Smooth muscle cell (in vitro differentiated cells): Measurements from ENCODE around the gene SH3PXD2A. TPM values are rescaled to one million over a fixed set of nuclear protein-coding genes. Genes with fewer than 3 reads are reported as not detected.
A peak's percentile ranks its signal among the peaks of the same experiment; 100 is the strongest.

Experiments used
- DNase-seq: peaks from one replicate; lab custom pipeline; 2025; ENCODE audit not compliant: unreplicated experiment; lab: John Stamatoyannopoulos, UW
- H2AFZ ChIP-seq: fragments of 200-600 bp; sonication (generic); 2 replicates; pipeline ENCODE4 v1.6.0; 2016; ENCODE audit warnings: antibody characterized with exemption, low read depth, mild to moderate bottlenecking
- H3F3A ChIP-seq: fragments of 200-600 bp; sonication (generic); 2 replicates; pipeline ENCODE4 v1.6.0; 2017; ENCODE audit warnings: antibody characterized with exemption, low read depth
- H3K27ac ChIP-seq: fragments of 200-600 bp; sonication (generic); 2 replicates; pipeline ENCODE4 v1.5.1; 2016; ENCODE audit warnings: low read depth, mild to moderate bottlenecking
- H3K27me3 ChIP-seq: fragments of 200-600 bp; sonication (generic); 2 replicates; pipeline ENCODE4 v1.6.1; 2016; ENCODE audit warnings: low read depth, mild to moderate bottlenecking
- H3K36me3 ChIP-seq: fragments of 200-600 bp; sonication (generic); 2 replicates; pipeline ENCODE4 v1.5.1; 2016; ENCODE audit warnings: low read depth
- H3K4me1 ChIP-seq: fragments of 200-600 bp; sonication (generic); 2 replicates; pipeline ENCODE4 v1.5.1; 2016; ENCODE audit warnings: low read depth
- H3K4me2 ChIP-seq: fragments of 200-600 bp; sonication (generic); 2 replicates; pipeline ENCODE4 v1.6.0; 2016; ENCODE audit warnings: mild to moderate bottlenecking
- H3K4me3 ChIP-seq: fragments of 200-600 bp; sonication (generic); 2 replicates; pipeline ENCODE4 v1.5.1; 2016; ENCODE audit warnings: mild to moderate bottlenecking
- H3K79me2 ChIP-seq: fragments of 200-600 bp; sonication (generic); 2 replicates; pipeline ENCODE4 v1.6.0; 2016; ENCODE audit warnings: low read depth, mild to moderate bottlenecking
- H3K9ac ChIP-seq: fragments of 200-600 bp; sonication (generic); 2 replicates; pipeline ENCODE4 v1.6.0; 2016; ENCODE audit warnings: low read depth
- H3K9me3 ChIP-seq: fragments of 200-600 bp; sonication (generic); replicated peaks from 2 replicates; pipeline ENCODE4 v1.5.1; 2016; ENCODE audit warnings: low read depth
- H4K20me1 ChIP-seq: fragments of 200-600 bp; sonication (generic); 2 replicates; pipeline ENCODE4 v1.6.0; 2016; ENCODE audit warnings: low read depth
- CTCF ChIP-seq: fragments of 200-600 bp; sonication (generic); IDR thresholded peaks from 2 replicates; pipeline ENCODE4 v1.5.1; 2017; ENCODE audit warnings: borderline replicate concordance, mild to moderate bottlenecking, antibody characterized with exemption; ENCODE audit not compliant: insufficient read depth, poor library complexity, severe bottlenecking
- WGBS: methylation state at CpG from one replicate; pipeline ENCODE4 v1.1.7; 2016; ENCODE audit warnings: low lambda C conversion rate; 5-methylcytosine and 5-hydroxymethylcytosine counted together
- polyA plus RNA-seq: library from polyadenylated mRNA; unstranded; fragments of >200 nt; fragmentation: Nextera tagmentation; extraction: Ambion mirVana; gene quantifications from 2 replicates; pipeline ENCODE4 v1.2.1, GENCODE V29; 2016
- total RNA-seq: library from RNA; depleted of rRNA; stranded (reverse); fragments of >200 nt; gene quantifications from 2 replicates; pipeline ENCODE4 v1.2.3, GENCODE V29; 2014

Gene SH3PXD2A
- total and polyA plus RNA-seq, 2 experiments from 2014 or later: 30.1 to 37.9 TPM

GRCh38 chr10:103641326-103641725 lies 214.1 kb downstream of the SH3PXD2A start:
- TF ChIP-seq CTCF: no peak
- no peaks in the 10 kb centered on the region for H3F3A ChIP-seq
- no peak overlapping the region for H3K27ac ChIP-seq
- no peak overlapping the region for H3K4me3 ChIP-seq
- H3K4me2 ChIP-seq: no peak overlapping the region
- H4K20me1 ChIP-seq: peaks cover 85% of the 10 kb centered on the region
- H2AFZ ChIP-seq: no peak overlapping the region
- peaks cover 26% of the 10 kb centered on the region for H3K4me1 ChIP-seq
- peaks cover 2% of the 10 kb centered on the region for H3K36me3 ChIP-seq
- no peaks in the 10 kb centered on the region for H3K27me3 ChIP-seq
- peaks cover 55% of the 10 kb centered on the region for H3K79me2 ChIP-seq
- WGBS: 94% methylated on average over 4 of the region's 4 CpGs
- no peak overlapping the region for H3K9ac ChIP-seq
- no peak for DNase-seq
- no peaks in the 10 kb centered on the region for H3K9me3 ChIP-seq

GRCh38 chr10:103640436-103641181 lies 214.8 kb downstream of the SH3PXD2A start:
- Histone ChIP-seq H3K27ac (no peak overlapping the region), H4K20me1 (peaks cover 85% of the 10 kb centered on the region), H3K4me1 (peaks cover 26% of the 10 kb centered on the region), H3K27me3 (no peaks in the 10 kb centered on the region), H3K4me3 (no peak overlapping the region), H3K36me3 (peaks cover 2% of the 10 kb centered on the region), H3K4me2 (no peak overlapping the region), H3F3A (no peaks in the 10 kb centered on the region), H3K9ac (no peak overlapping the region), H3K9me3 (no peaks in the 10 kb centered on the region), H3K79me2 (peaks cover 55% of the 10 kb centered on the region), H2AFZ (no peak overlapping the region)
- no peak for DNase-seq
- no peak for TF ChIP-seq CTCF
- 89% methylated on average over 11 of the region's 11 CpGs for WGBS

- no peaks in the 10 kb centered on the region for H3F3A ChIP-seq
- H4K20me1 ChIP-seq: peaks cover 91% of the 10 kb centered on the region
- no peak overlapping the region for H2AFZ ChIP-seq
- no peak overlapping the region for H3K4me3 ChIP-seq
- DNase-seq: no peak
- H3K9me3 ChIP-seq: no peaks in the 10 kb centered on the region
- H3K4me2 ChIP-seq: no peak overlapping the region
- H3K4me1 ChIP-seq: peaks cover 26% of the 10 kb centered on the region
- 90% methylated on average over 8 of the region's 8 CpGs for WGBS
- no peaks in the 10 kb centered on the region for H3K27me3 ChIP-seq
- H3K27ac ChIP-seq: peak overlapping the region; percentile 80
- H3K79me2 ChIP-seq: peaks cover 52% of the 10 kb centered on the region
- no peak overlapping the region for H3K9ac ChIP-seq
- no peak for TF ChIP-seq CTCF
- H3K36me3 ChIP-seq: no peaks in the 10 kb centered on the region
Measured at GRCh38 chr10:103638948-103639347, 216.4 kb downstream of the SH3PXD2A start.
